GM19463 (cell line): ENCODE measurements around the gene TEX29.

Source experiments
- ATAC-seq: cut with Tn5 transposase; IDR thresholded peaks from one replicate; pipeline ENCODE4 v1.9.1; 2021; ENCODE audit warnings: mild to moderate bottlenecking, moderate library complexity; ENCODE audit not compliant: unreplicated experiment

TEX29 gene

DNA sequence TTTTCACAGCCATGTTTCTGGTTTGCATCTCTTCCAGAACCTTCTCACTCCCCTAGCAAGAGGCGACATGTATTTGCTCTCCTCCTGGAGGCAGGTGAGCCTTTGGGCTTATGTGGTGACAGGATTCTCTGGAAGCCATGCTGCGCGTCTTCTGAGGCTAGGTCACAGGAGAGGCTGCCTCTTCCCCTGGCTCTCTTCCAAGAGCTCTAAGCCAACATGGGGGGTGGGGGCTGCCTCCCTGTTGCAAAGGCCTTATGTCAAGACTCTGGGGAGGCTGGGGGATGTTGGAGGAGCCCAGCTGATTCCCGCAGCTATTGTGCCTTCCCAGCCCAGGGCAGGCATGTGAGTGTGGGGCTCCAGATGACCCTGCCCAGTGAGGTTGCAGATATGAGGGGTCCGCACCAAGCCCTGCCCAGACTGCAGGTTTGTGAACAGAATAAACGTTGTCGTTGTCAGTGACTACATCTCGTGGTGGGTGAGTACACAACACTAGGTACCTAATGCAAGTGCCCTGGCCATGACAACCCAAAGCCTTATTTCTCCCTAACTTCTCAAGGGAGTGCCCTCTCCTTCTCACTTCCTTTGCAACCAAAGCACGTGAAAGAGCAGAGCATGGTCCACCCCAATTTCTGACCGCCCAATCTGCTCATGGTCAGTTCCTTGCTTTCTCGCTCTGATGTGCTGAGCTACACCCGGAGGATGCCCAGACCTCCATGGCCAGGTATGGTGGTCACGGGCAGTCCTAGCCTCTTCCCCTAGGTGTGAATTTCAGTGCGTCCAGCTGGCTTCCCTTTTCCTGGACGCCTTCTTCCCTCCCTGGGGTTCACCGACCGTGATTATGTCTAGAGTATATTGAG, 44.9 kb downstream of the TEX29 start:
- ATAC-seq: no peak

DNA sequence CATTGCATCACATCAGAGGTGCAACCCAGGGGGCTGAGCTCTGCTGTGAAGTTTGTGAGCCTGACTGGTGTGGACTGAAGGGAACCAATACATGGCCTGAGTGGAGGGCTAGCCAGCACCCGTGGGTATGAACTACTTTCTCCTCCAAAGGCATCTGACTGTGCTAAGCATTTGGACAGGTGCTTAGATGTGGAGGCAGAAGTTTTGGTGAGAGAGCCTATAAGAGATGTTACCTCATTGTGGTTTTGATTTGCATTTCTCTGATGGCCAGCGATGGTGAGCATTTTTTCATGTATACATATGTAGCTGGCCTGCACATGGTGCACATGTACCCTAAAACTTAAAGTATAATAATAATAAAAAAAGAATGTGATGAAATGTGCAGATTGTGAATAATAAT, 46.9 kb downstream of the TEX29 start:
- no peak for ATAC-seq

DNA sequence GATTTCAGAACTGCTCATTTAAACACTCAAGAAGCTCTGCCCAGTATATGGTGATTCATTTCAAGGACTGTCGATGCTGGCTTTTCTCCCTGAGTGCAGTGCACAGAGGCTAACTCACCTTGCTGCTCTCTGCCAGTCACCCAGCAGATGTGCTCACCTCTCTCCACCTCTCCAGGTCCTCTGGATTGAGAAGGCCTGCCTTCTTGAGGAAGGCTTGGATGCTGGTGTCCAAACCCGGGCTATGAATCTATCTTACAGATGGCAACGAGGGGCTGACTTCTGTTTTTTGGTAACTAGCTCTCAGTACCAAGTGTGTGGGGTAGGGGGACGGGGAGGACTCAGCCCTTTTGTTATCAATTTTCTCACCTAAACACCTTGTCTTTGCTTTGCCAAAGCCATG, 47.6 kb downstream of the TEX29 start:
- ATAC-seq: no peak

DNA sequence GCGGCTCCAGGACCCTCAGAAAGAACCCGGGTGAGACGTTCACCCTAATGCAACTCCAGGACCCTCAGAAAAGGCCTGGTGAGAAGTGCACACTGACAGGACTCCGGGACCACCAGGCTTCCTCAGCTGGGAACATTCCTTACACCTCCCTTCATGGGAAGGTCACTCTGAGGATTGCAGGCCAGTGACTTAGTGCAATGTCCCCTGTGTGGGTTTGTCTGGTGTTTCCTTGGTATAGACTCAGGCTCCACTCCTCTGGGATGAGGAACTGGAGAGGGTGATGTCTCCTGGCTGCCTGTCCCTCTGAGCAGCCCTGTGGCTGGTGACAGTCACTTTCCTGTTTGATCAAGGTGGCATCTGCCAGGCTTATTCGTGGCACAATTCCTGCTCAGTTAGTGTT, 49.7 kb downstream of the TEX29 start:
- ATAC-seq: no peak

DNA sequence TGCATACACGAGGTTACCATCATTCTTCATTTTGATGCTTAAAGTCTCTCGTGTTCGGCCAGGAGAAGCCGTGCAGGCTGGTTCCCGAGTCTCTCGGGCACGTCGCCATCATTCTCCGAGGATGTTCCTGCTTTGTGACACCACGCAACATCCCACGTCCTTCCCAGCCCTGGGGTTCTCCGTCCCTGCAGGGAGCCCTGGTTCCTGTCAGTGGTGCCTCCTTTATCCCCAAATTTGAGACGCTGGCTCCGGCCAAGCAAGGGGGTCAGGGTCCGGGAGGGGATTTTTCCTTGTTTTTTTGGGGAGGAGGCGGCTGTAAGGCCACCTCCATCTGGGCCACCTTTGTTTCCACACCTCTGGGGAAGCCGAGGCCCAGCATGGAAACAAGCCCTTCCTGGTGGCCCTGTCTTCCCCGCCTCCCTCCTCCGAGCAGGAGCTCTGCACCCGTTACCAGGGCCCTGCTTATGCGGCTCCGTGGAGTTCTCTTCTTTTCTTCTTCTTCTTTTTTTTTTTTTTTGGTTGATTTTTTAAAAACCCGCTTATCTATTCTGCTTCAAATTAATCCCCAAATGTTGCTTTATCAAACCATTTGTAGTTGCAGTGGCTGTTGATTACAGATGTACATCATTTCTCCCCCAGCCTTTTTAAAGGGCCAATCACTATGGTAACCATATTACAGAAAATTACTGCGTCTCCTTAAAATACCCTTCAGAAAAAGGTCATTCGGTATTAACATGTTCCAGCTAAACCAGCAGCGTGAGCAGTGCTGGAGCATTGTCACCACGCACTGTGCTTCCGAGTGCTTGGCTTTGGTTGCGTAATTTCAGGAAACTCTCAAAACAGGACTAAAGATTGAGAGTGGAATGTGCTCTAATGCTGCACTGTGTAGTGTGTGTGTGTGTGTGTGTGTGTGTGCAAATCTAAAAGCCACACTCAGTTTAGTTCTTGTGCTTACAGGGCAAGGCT, 50.4 kb downstream of the TEX29 start:
- ATAC-seq: no peak

DNA sequence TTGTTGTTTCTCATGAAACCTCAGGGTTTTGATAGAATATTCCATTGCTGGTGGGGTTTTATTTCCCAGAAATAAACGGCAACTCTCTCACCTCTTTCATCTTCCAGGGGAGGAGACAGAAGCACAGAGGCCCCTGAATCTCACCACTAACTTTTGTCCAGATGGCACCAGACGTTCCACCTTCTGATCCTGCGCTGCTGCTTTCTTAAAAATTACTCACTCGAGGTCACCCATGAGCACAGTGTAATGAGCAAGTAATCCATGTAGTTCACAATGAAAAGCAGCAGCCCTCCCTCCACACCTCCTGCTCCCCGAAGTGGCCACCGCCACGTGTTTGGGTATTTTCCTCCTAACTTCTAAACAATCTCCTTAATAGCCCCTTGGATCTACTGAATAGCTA, 51.3 kb downstream of the TEX29 start:
- ATAC-seq: no peak

DNA sequence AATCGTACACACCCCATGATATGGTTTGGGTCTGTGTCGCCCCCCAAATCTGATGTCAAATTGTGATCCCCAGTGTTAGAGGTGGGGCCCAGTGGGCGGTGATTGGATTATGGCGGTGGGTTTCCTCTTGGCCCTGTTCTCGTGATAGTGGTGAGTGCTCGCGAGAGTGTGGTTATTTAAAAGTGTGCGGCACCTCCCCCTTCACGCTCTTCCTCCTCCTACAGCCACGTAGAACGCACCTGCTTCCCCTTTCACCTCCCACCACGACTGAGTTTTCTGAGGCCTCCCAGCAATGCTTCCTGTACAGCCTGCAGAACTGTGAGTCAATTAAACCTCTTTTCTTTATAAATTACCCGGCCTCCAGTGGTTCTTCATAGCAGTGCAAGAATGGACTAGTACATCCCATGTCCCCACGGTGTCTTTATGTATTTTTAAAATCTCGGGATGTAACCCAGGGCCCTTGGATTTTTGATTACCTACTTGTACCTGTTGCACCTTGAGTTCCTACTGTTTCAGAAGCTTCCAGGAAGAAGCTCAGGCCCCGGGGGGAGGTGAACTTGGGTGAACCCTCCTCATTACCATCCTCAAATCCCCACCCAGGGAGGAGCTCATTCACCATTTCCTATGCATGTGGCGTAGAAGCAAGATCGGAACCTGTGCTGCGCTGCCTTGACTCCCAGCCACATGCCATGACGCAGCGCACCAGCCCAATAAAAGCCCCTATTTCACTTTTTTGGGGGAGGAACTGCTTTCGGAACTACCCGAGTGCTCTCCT, 52.4 kb downstream of the TEX29 start:
- ATAC-seq: no peak

DNA sequence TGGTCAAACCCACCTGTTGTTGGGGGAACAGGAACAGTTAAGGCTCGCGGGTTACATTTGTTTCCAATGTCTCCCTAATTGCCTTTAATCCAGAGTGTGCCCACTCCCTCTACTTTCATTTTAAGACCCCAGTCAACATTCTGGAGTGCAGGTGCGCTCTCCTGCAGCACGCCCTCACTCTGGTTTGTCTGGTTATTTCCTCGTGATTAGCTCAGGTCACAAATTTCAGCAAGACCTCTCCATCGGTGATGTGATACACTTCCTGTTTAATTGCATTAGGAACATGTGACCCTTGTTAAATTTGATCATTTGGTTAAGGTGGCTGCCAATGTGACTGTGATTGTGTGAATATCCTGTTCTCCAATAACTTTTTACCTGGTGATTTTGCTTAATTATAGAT, 53.0 kb downstream of the TEX29 start:
- ATAC-seq: no peak

DNA sequence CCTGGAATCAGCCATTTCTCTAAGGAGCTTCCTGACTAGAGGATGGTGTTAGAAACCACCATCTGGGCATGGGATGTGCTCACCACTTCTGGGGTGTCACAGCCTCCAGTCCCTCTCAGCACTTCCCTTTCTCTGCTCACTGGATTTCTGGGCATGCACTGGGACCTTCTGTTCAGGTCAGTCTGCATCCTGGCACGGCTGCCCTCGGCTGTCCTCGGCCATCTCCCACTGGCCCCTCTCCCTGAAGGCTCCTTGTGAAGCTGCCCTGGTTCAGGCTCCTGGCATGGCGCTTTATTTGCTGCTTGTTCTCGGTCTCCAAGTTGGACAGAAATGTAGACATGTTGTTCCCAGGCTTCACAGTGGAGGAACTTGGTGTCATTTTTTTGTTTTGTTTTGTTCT, 60.0 kb downstream of the TEX29 start:
- no peak for ATAC-seq

DNA sequence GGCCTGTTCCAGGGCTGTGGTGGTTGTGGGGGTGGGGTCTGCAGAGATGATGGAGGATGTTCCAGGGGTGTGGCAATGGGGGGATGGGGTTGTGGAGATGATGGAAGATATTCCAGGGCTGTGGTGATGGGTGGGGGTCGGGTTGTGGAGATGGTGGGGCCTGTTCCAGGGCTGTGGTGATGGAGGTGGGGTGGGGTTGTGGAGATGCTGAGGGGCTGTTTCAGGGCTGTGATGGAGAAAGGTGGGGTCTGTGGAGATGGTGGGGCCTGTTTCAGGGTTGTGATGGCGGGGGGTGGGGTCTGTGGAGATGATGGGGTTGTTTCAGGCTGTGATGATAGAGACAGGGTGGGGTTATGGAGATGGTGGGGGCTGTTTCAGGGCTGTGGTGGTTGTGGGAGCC, 62.0 kb downstream of the TEX29 start:
- ATAC-seq: no peak

DNA sequence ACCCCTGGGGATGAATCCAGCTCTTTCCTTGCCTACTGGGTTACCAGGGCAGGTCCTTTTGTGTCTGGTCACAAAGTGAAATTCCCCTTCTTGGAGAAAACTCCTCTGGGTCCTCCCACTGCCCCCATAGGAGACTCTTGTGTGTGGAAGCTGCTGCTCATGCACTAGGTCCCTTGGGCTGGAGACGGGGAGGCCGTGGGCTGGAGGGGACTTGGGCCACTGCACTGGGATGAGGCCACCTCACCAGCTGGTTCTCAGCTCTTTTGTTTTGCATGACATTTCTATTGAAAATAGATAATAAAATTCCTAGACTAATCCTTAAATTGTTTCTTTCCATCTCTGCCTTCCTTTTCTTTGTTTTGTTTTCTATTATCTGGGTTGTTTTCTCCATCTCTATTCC, 62.4 kb downstream of the TEX29 start:
- no peak for ATAC-seq

DNA sequence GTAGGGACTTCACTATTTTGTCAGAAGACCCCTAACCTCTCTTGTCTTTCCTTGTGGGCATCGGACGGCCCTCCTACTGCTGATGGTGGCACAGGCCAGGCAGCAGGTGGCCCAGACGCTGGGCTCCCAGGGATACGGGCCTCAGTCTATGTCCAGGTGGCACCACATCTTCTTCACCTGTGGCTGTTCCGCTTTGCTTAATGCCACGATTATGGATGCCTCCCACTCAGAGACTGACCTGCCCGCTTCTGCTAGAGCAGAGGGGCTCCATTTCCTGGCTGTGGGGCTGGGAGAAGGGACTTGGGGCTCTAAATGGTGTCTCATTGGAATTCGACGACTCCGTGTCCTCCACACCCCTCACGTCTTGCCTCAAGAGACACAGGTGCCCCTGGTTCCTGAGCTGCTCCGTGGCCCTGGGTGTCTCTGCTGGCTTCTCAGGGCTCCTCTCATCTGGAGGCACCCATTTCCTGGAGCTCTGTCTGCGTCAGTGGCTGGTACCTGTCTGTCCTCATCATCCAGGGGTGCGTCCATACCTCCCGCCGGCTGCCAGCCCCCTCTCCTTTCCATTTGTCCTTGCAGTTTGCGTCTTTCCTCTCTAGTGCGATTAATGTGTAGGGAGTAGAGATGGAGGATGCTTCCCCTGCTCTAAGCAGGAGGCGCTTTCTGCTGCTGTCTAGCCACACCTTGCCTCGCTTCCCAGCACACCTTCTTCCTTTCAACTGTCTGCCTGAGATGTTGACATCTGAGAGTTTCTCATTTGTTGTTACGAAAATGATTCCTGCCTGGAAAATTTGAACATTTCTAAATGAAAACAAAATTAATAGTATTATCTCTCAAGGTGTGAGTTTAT, 63.4 kb downstream of the TEX29 start:
- ATAC-seq: no peak

DNA sequence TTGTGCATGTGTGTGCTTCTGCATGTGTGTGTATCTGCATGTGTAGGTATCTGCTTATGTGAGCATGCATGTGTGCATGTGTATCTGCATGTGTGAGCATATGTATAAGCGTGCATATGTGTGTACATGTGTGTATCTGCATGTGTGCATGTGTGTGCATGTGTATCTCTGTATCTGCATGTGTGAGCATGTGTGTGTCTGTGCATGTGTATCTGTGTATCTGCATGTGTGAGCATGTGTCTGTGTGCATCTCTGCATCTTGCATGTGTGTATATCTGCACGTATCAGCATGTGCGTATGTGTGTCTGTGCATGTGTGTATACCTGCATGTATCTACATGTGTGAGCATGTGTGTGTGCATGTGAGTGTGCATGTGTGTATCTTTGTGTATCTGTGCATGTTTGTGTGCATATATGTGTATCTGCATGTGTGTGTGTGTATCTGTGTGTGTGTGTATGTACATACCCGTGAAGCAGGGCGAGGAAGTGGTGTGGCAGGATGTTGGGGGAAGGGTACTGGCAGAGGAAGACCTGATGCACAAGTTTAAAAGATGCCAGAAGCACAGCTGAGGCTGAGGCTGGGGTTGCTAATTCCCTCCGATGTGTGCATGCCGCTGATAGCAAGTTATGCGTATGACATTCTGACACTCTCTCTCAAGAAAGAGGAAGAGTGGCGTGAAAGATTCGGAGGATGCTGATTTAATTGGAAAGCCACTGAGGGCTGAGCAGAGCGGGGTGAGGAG, 64.2 kb downstream of the TEX29 start:
- no peak for ATAC-seq

DNA sequence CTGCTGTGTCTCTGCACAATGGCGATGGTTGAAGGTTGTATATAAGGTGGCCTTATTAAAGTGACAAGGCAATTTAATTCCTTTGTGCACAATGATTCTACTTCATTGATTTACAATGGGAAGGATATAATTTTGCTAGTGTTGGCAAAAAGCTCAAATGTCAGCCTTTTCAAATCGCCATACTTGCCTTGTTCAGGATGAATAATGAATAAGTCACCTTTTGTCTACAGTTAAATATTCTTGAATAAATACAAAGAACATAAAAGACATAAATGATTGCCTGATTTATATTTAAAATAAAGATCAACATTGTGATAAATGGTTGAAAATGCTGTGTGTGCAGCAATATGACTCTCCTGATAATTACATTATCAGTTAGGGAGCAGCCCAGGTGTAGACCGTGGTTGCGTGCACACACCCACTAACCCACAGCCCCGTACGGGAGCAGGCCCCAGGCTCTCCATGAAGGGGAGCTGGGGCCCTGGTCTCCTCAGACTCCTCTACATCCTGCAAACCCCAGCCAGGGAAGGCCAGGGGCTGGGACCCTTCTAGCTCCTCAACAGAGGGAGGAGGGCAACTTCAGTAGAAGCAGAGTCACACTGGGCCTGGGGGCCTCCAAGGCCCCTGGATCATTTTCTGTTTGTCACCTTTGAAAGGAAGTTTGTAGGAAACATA, 64.9 kb downstream of the TEX29 start:
- ATAC-seq: no peak

DNA sequence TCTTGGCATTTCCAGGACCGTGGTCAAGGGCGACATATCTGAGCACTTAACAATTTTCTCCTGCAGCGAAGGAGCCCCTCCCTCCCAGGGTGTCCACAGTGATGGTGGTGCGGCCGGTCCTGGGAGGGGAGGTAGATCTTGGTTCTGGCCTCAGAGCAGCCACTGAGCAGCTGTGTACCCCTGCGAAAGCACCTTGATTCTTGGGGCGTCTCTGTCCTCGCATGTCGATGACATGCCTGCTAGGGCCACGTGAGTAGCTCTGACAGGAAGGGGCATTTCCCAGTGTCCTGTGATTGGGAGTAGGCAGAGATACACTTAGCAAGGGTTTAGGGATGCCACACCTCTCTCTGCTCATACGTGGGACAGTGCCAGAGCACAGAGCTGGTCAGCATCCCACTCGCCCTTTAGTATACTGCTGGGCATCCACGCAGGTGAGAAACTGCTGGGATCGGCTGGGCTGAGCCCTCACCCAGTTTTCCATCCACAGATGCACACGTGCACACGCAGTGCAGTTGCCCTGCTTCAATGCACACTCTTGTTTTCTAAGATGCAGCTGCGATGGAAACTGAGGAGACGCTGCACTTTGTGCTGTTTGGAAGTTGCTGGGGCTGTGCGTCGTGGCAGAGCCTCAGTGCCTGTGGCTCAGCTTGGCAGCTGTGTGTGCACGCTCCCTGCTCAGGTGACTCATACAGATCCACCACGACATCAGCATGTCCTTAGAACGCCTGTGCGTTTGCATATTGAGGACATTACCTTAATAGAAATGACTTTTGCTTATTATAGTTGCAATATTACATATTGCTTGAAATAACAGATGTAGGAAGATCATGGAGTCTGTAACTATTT, 66.8 kb downstream of the TEX29 start:
- ATAC-seq: no peak

DNA sequence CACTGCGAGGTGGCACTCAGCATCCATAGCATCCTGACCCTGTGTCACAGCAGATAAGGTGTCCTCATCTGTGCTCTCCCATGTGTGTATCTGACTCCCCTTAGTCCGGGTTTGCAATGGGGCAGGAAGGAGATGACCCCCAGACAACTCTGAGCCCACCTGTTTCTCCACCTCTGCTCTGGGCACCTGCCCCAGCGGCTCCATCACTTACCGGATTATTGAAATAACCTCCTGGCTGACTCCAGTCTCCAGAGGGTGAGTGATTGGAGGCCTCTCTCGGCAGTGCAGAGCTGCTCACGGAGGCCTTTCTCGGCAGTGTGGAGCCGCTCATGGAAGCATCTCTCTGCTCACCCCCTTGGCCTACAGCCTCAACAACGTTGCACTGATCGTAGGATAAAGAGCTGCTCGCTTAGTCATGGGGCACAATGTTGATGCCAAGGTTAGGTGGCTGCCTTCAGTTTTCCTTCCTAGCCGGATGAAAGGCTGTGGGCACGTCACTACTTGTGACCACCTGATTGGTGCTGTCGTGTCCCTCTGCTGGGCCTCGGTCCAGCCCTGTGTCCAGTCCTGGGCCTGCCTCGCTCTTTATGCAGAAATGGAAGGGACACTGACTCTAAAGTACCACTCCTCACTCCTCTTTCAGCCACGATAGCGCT, 67.6 kb downstream of the TEX29 start:
- no peak for ATAC-seq

DNA sequence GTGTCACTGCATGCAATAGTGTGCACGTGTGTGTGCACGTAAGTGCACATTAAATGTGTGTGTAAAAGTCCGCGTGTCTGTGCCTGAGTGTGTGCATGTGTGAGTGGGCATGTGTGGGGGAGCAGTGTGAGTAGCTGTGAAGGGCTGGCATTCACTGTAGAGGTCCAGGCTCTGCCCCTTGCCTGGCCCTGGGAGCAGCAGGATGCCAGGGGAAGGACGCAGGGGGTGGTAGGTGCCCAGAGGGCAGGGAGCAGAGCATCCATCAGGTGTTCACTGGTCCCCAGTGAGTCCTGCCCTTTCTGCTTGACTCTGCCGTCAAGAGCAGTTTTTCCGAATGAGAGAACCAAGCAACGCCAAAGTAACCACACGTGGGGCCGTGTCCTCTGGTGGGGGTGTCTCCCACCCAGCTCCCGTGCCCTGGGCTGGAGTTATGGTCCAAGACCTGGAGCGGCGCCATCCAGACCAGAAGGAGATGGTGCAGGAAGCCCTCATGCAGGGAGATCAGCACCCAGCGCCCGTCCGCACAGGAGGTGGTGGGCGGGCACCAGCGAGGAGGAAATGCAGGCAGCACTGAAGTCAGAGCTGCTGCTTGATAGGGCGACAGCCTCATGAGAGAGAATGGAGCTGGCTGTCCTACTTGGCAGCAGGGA, 68.5 kb downstream of the TEX29 start:
- ATAC-seq: no peak
